ENCODE data around the gene DNMT3B.

The DNMT3B gene

DNA sequence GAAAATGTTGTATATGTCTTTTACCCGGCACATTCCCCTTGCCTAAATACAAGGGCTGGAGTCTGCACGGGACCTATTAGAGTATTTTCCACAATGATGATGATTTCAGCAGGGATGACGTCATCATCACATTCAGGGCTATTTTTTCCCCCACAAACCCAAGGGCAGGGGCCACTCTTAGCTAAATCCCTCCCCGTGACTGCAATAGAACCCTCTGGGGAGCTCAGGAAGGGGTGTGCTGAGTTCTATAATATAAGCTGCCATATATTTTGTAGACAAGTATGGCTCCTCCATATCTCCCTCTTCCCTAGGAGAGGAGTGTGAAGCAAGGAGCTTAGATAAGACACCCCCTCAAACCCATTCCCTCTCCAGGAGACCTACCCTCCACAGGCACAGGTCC is 46.3 kb downstream of the DNMT3B start:
- no peak for TF ChIP-seq ZFP3 (CRISPR knock-in tag; IDR thresholded peaks at IDR 0.05)
- TF ChIP-seq PPARA (CRISPR knock-in tag; IDR thresholded peaks at IDR 0.05; ENCODE audit: borderline replicate concordance), result no peak
- TF ChIP-seq POU6F1 (CRISPR knock-in tag; IDR thresholded peaks at IDR 0.05; ENCODE audit: borderline replicate concordance, low read depth), result no peak
- TF ChIP-seq TCF4 (CRISPR knock-in tag; IDR thresholded peaks at IDR 0.05; ENCODE audit: borderline replicate concordance), result no peak
- TF ChIP-seq, protein P1, sequence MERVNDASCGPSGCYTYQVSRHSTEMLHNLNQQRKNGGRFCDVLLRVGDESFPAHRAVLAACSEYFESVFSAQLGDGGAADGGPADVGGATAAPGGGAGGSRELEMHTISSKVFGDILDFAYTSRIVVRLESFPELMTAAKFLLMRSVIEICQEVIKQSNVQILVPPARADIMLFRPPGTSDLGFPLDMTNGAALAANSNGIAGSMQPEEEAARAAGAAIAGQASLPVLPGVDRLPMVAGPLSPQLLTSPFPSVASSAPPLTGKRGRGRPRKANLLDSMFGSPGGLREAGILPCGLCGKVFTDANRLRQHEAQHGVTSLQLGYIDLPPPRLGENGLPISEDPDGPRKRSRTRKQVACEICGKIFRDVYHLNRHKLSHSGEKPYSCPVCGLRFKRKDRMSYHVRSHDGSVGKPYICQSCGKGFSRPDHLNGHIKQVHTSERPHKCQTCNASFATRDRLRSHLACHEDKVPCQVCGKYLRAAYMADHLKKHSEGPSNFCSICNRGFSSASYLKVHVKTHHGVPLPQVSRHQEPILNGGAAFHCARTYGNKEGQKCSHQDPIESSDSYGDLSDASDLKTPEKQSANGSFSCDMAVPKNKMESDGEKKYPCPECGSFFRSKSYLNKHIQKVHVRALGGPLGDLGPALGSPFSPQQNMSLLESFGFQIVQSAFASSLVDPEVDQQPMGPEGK (CRISPR knock-in tag; IDR thresholded peaks at IDR 0.05; ENCODE audit: borderline replicate concordance), result no peak
- no peak for TF ChIP-seq CSDC2 (CRISPR knock-in tag; IDR thresholded peaks at IDR 0.05)
- no peak for TF ChIP-seq TOX (CRISPR knock-in tag; IDR thresholded peaks at IDR 0.05; ENCODE audit: borderline replicate concordance)
- no peak for TF ChIP-seq OSR1 (CRISPR knock-in tag; IDR thresholded peaks at IDR 0.05)
- no peak for TF ChIP-seq ZNF70 (CRISPR knock-in tag; IDR thresholded peaks at IDR 0.05)
- TF ChIP-seq ESRRG (CRISPR knock-in tag; IDR thresholded peaks at IDR 0.05), result no peak
- no peak for TF ChIP-seq GLIS3 (CRISPR knock-in tag; IDR thresholded peaks at IDR 0.05)
- no peak for TF ChIP-seq ARNTL (CRISPR knock-in tag; IDR thresholded peaks at IDR 0.05; ENCODE audit: borderline replicate concordance, low read depth)
- TF ChIP-seq ZNF8 (CRISPR knock-in tag; IDR thresholded peaks at IDR 0.05), result no peak
- no peak for TF ChIP-seq CREB5 (CRISPR knock-in tag; IDR thresholded peaks at IDR 0.05; ENCODE audit: low read depth)
- no peak for TF ChIP-seq ZC3H10 (CRISPR knock-in tag; IDR thresholded peaks at IDR 0.05)

GRCh38 chr20:32809907-32810306 is 47.7 kb downstream of the DNMT3B start:
- ATAC-seq, result no peak
- TF ChIP-seq, protein P2, sequence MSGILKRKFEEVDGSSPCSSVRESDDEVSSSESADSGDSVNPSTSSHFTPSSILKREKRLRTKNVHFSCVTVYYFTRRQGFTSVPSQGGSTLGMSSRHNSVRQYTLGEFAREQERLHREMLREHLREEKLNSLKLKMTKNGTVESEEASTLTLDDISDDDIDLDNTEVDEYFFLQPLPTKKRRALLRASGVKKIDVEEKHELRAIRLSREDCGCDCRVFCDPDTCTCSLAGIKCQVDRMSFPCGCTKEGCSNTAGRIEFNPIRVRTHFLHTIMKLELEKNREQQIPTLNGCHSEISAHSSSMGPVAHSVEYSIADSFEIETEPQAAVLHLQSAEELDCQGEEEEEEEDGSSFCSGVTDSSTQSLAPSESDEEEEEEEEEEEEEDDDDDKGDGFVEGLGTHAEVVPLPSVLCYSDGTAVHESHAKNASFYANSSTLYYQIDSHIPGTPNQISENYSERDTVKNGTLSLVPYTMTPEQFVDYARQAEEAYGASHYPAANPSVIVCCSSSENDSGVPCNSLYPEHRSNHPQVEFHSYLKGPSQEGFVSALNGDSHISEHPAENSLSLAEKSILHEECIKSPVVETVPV (CRISPR knock-in tag; IDR thresholded peaks at IDR 0.05), result no peak
- no peak for TF ChIP-seq ESRRG (CRISPR knock-in tag; IDR thresholded peaks at IDR 0.05)

More for the DNA sequence above, 46.3 kb downstream of the DNMT3B start:
- ATAC-seq, result no peak

- no peak for TF ChIP-seq ESRRG (CRISPR knock-in tag; IDR thresholded peaks at IDR 0.05)
- TF ChIP-seq ZNF565 (CRISPR knock-in tag; conservative IDR thresholded peaks at IDR 0.05; ENCODE audit: low read depth), result no peak
- no peak for TF ChIP-seq GLIS3 (CRISPR knock-in tag; IDR thresholded peaks at IDR 0.05)
- no peak for TF ChIP-seq POU6F1 (CRISPR knock-in tag; IDR thresholded peaks at IDR 0.05; ENCODE audit: borderline replicate concordance, low read depth)
- no peak for TF ChIP-seq BACH2 (CRISPR knock-in tag; IDR thresholded peaks at IDR 0.05; ENCODE audit: borderline replicate concordance)
- TF ChIP-seq ARNTL (CRISPR knock-in tag; IDR thresholded peaks at IDR 0.05; ENCODE audit: borderline replicate concordance, low read depth), result no peak
- no peak for TF ChIP-seq ZNF8 (CRISPR knock-in tag; IDR thresholded peaks at IDR 0.05)
- TF ChIP-seq, protein P1 (CRISPR knock-in tag; IDR thresholded peaks at IDR 0.05; ENCODE audit: borderline replicate concordance), result no peak
- no peak for TF ChIP-seq ZNF70 (CRISPR knock-in tag; IDR thresholded peaks at IDR 0.05)
- TF ChIP-seq ZC3H10 (CRISPR knock-in tag; IDR thresholded peaks at IDR 0.05), result no peak
- TF ChIP-seq TOX (CRISPR knock-in tag; IDR thresholded peaks at IDR 0.05; ENCODE audit: borderline replicate concordance), result no peak
- no peak for TF ChIP-seq PPARA (CRISPR knock-in tag; IDR thresholded peaks at IDR 0.05; ENCODE audit: borderline replicate concordance)
- no peak for ATAC-seq
These were observed 48.8 kb downstream of the DNMT3B start for GRCh38 chr20:32810941-32811340.
